GM12878 (cell line): Measurements from ENCODE around the gene HS3ST5. TPM values are rescaled to one million over a fixed set of nuclear protein-coding genes. Genes with fewer than 3 reads are reported as not detected.

ENCODE experiments used
- ETV6 ChIP-seq, 2 experiments: fragments of 450-650 bp in 1 of 2; IDR thresholded peaks in 1 of 2; conservative IDR thresholded peaks in 1 of 2; 2 replicates each; pipeline ENCODE4 v1.6.1; 2014; ENCODE audit warnings: antibody characterized with exemption in 1 of 2, borderline replicate concordance in 1 of 2, low read depth in 1 of 2, mild to moderate bottlenecking in 1 of 2, moderate library complexity in 1 of 2
- EZH2 ChIP-seq: IDR thresholded peaks from 2 replicates; pipeline ENCODE4 v1.6.1; 2012; ENCODE audit warnings: low read depth, mild to moderate bottlenecking, control low read depth, inconsistent platforms, low read length, borderline replicate concordance; ENCODE audit not compliant: control insufficient read depth
- HSF1 ChIP-seq: fragments of 150-350 bp; IDR thresholded peaks from 2 replicates; pipeline ENCODE4 v1.6.1; 2014; ENCODE audit warnings: mild to moderate bottlenecking, low read depth, low read length
- IRF4 ChIP-seq: IDR thresholded peaks from 2 replicates; pipeline ENCODE4 v1.6.1; 2011; ENCODE audit warnings: low read depth, low read length
- NBN ChIP-seq: fragments of 450-650 bp; IDR thresholded peaks from 2 replicates; pipeline ENCODE4 v1.6.1; 2016
- RFX5 ChIP-seq: IDR thresholded peaks from 2 replicates; pipeline ENCODE4 v1.6.1; 2011; ENCODE audit warnings: low read depth, low read length, improper control_type of control experiment
- SIX5 ChIP-seq: IDR thresholded peaks from 2 replicates; pipeline ENCODE4 v1.6.1; 2011; ENCODE audit warnings: mild to moderate bottlenecking, low read depth, low read length, moderate library complexity; ENCODE audit not compliant: severe bottlenecking
- SMAD5 ChIP-seq: IDR thresholded peaks from 2 replicates; pipeline ENCODE4 v1.6.1; 2016; ENCODE audit warnings: antibody characterized with exemption, low read depth
- SMC3 ChIP-seq: IDR thresholded peaks from 2 replicates; pipeline ENCODE4 v1.6.1; 2011; ENCODE audit warnings: low read length, improper control_type of control experiment, borderline replicate concordance
- TCF12 ChIP-seq: IDR thresholded peaks from 2 replicates; pipeline ENCODE4 v1.6.1; 2011; ENCODE audit warnings: low read depth, mild to moderate bottlenecking, low read length
- ZNF207 ChIP-seq: fragments of 450-650 bp; IDR thresholded peaks from 2 replicates; pipeline ENCODE4 v1.6.1; 2014; ENCODE audit warnings: antibody characterized with exemption, mild to moderate bottlenecking, borderline replicate concordance
- ZNF217 ChIP-seq: fragments of 450-650 bp; IDR thresholded peaks from 2 replicates; pipeline ENCODE4 v1.6.1; 2017; ENCODE audit warnings: antibody characterized with exemption, mild to moderate bottlenecking
- polyA plus RNA-seq, 11 experiments: library from polyadenylated mRNA; depleted of rRNA in 4 of 11; unstranded in 6 of 11; stranded (reverse) in 5 of 11; fragments of >200 nt; fragmentation: Nextera tagmentation in 4 of 11; fragmentation: Illumina TruSeq in 1 of 11; extraction: Ambion mirVana in 4 of 11; extraction: Trizol in 1 of 11; gene quantifications; 1 replicate in 1 of 11; 2 replicates in 10 of 11; pipeline versions ENCODE4 v1.2.1 to v1.2.3, GENCODE V29; 2011 to 2016; ENCODE audit warnings: inconsistent platforms in 2 of 11, missing spikeins in 2 of 11, low read depth in 1 of 11
- total RNA-seq, 4 experiments: library from RNA; depleted of rRNA in 3 of 4; stranded (reverse); fragments of >200 nt in 3 of 4; fragmentation: Illumina TruSeq in 1 of 4; extraction: Trizol in 1 of 4; gene quantifications; 2 replicates each; pipeline versions ENCODE4 v1.2.1 to v1.2.3, GENCODE V29; 2013 to 2021
- TF ChIP-seq, protein P1 (sequence below): fragments of 450-650 bp; IDR thresholded peaks from 2 replicates; pipeline ENCODE4 v1.6.1; 2017; ENCODE audit warnings: mild to moderate bottlenecking, moderate library complexity

The HS3ST5 gene
- total and polyA plus RNA-seq, 10 of the 15 experiments (the other 5 are each of a cell fraction or from before 2014, with no cell fraction given) = 0.04 TPM; not detected in 9

DNA sequence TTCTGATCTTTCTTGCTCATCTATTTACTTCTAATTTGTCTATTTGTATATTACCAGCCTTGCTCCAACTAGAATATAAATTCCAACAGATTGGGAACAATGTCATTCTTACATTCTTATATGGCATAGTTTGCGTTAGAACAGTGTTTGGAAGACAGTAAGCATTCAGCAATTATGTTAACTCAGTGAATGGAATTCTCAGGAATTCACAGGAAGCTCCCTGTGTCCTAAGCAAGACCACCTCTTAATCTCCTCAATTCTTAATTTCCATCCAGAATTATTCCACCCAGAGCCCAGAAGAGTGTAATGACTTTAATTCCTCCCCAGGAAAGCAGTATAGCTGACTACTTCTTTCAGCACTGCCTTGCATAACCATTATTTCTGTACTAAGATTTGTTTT is 18.2 kb upstream of the HS3ST5 start (continued):
- TF ChIP-seq, protein P1, sequence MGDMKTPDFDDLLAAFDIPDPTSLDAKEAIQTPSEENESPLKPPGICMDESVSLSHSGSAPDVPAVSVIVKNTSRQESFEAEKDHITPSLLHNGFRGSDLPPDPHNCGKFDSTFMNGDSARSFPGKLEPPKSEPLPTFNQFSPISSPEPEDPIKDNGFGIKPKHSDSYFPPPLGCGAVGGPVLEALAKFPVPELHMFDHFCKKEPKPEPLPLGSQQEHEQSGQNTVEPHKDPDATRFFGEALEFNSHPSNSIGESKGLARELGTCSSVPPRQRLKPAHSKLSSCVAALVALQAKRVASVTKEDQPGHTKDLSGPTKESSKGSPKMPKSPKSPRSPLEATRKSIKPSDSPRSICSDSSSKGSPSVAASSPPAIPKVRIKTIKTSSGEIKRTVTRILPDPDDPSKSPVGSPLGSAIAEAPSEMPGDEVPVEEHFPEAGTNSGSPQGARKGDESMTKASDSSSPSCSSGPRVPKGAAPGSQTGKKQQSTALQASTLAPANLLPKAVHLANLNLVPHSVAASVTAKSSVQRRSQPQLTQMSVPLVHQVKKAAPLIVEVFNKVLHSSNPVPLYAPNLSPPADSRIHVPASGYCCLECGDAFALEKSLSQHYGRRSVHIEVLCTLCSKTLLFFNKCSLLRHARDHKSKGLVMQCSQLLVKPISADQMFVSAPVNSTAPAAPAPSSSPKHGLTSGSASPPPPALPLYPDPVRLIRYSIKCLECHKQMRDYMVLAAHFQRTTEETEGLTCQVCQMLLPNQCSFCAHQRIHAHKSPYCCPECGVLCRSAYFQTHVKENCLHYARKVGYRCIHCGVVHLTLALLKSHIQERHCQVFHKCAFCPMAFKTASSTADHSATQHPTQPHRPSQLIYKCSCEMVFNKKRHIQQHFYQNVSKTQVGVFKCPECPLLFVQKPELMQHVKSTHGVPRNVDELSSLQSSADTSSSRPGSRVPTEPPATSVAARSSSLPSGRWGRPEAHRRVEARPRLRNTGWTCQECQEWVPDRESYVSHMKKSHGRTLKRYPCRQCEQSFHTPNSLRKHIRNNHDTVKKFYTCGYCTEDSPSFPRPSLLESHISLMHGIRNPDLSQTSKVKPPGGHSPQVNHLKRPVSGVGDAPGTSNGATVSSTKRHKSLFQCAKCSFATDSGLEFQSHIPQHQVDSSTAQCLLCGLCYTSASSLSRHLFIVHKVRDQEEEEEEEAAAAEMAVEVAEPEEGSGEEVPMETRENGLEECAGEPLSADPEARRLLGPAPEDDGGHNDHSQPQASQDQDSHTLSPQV = no peak
- TF ChIP-seq ZNF207 (no peak), NBN (no peak), SMC3 (no peak), SMAD5 (no peak), IRF4 (no peak), EZH2 (no peak), ZNF217 (no peak), RFX5 (no peak), SIX5 (no peak), ETV6 (conservative IDR thresholded peaks at IDR 0.05 in 1 of 2, IDR thresholded peaks at IDR 0.05 in 1 of 2; ENCODE audit: borderline replicate concordance in 1 of 2, low read depth in 1 of 2) (no peak), TCF12 (no peak), HSF1 (no peak)
